A549 (cell line): ENCODE data around the gene MADD. TPM values are rescaled to one million over a fixed set of nuclear protein-coding genes. Genes with fewer than 3 reads are reported as not detected.
"Not testable (repeated sequence)": the region's sequence is repeated elsewhere in the genome, so short reads cannot be mapped to it uniquely, and the experiment has no call there.

ENCODE experiments used
- ATAC-seq, 2 experiments: fragments of 200-7000 bp in 1 of 2; fragments of >200 bp in 1 of 2; cut with Nextera tagmentation in 1 of 2; cut with Tn5 transposase in 1 of 2; 3 replicates each; pipeline versions ENCODE4 v1.8.0 to v1.9.1; 2018 to 2020; ENCODE audit warnings: mild to moderate bottlenecking in 1 of 2, moderate library complexity in 1 of 2
- CTCF ChIA-PET: fragments of 300-600 bp; sonication (Branson Sonifier 250); formaldehyde crosslinking; extraction: SDS; loops from one replicate; lab custom pipeline; 2021; ENCODE audit warnings: antibody characterized with exemption, inconsistent platforms; lab: Yijun Ruan, JAX
- POLR2A ChIA-PET: fragments of 350-600 bp; formaldehyde crosslinking; extraction: SDS; loops from one replicate; lab custom pipeline; 2021; ENCODE audit warnings: antibody characterized with exemption, inconsistent platforms; lab: Yijun Ruan, JAX
- DNase-seq, 2 experiments: peaks; one replicate each; pipeline versions ENCODE4 v3.0.0 to v3.0.0-alpha.2; 2011 to 2016; ENCODE audit warnings: low read depth in 1 of 2, low spot score in 1 of 2
- FAIRE-seq: peaks from 2 replicates; lab custom pipeline; 2011; peaks lifted over from hg19 to GRCh38; lab: Jason Lieb, UNC
- H3K27ac ChIP-seq, 2 experiments: fragments of >200 bp; sonication (Bioruptor Twin); formaldehyde crosslinking; 3 replicates each; pipeline ENCODE4 v1.5.1; 2016 to 2017
- H3K4me1 ChIP-seq: fragments of >200 bp; sonication (Bioruptor Twin); formaldehyde crosslinking; 3 replicates; pipeline ENCODE4 v1.6.1; 2016
- H3K4me2 ChIP-seq: fragments of >200 bp; sonication (Bioruptor Twin); formaldehyde crosslinking; 3 replicates; pipeline ENCODE4 v1.6.1; 2016
- H3K4me3 ChIP-seq: fragments of >200 bp; sonication (Bioruptor Twin); formaldehyde crosslinking; 3 replicates; pipeline ENCODE4 v1.5.1; 2016
- H3K9me3 ChIP-seq: fragments of >200 bp; sonication (Bioruptor Twin); formaldehyde crosslinking; 3 replicates; pipeline ENCODE4 v1.6.1; 2016
- CBX8 ChIP-seq: fragments of 200-600 bp; sonication (generic); IDR thresholded peaks from 2 replicates; pipeline ENCODE4 v1.6.1; 2016
- CHD4 ChIP-seq: fragments of 200-600 bp; sonication (generic); IDR thresholded peaks from 2 replicates; pipeline ENCODE4 v1.6.1; 2016; ENCODE audit warnings: antibody characterized with exemption, mild to moderate bottlenecking, borderline replicate concordance
- EHF ChIP-seq: fragments of 250-450 bp; sonication (Bioruptor Pico); IDR thresholded peaks from 2 replicates; pipeline ENCODE4 v1.5.0; 2020; ENCODE audit warnings: mild to moderate bottlenecking
- ESRRA ChIP-seq: fragments of 150-350 bp; IDR thresholded peaks from 2 replicates; pipeline ENCODE4 v1.6.1; 2014; ENCODE audit warnings: mild to moderate bottlenecking, low read length, borderline replicate concordance
- FOSB ChIP-seq: fragments of 250-450 bp; sonication (Bioruptor Pico); IDR thresholded peaks from 2 replicates; pipeline ENCODE4 v1.5.0; 2020; ENCODE audit warnings: mild to moderate bottlenecking, moderate library complexity
- FOSL2 ChIP-seq, 2 experiments: fragments of 450-650 bp in 1 of 2; fragments of >200 bp in 1 of 2; sonication (Bioruptor Twin) in 1 of 2; formaldehyde crosslinking; IDR thresholded peaks; 2 replicates each; pipeline versions ENCODE4 v1.5.0 to v1.6.1; 2016 to 2020; ENCODE audit warnings: mild to moderate bottlenecking in 1 of 2, moderate library complexity in 1 of 2
- GATA3 ChIP-seq: IDR thresholded peaks from 2 replicates; pipeline ENCODE4 v1.6.1; 2012; ENCODE audit warnings: borderline replicate concordance
- HDAC2 ChIP-seq: fragments of 200-600 bp; sonication (generic); IDR thresholded peaks from 2 replicates; pipeline ENCODE4 v1.6.1; 2016
- HEYL ChIP-seq: fragments of 250-450 bp; sonication (Bioruptor Pico); IDR thresholded peaks from 2 replicates; pipeline ENCODE4 v1.8.0; 2021; ENCODE audit warnings: mild to moderate bottlenecking, moderate library complexity
- HOXB13 ChIP-seq: fragments of 250-450 bp; sonication (Bioruptor Pico); IDR thresholded peaks from 2 replicates; pipeline ENCODE4 v1.5.0; 2020; ENCODE audit warnings: low read depth, mild to moderate bottlenecking, moderate library complexity
- JUNB ChIP-seq: fragments of >200 bp; sonication (Bioruptor Twin); formaldehyde crosslinking; IDR thresholded peaks from 2 replicates; pipeline ENCODE4 v1.6.1; 2016
- KDM1A ChIP-seq: fragments of 200-600 bp; sonication (generic); IDR thresholded peaks from 2 replicates; pipeline ENCODE4 v1.6.1; 2016; ENCODE audit warnings: low read depth, mild to moderate bottlenecking
- PHF8 ChIP-seq: fragments of 200-600 bp; sonication (generic); IDR thresholded peaks from 2 replicates; pipeline ENCODE4 v1.6.1; 2016; ENCODE audit warnings: low read depth, mild to moderate bottlenecking, antibody characterized with exemption, moderate library complexity, borderline replicate concordance
- POLR2A ChIP-seq: IDR thresholded peaks from 2 replicates; pipeline ENCODE4 v1.6.1; 2012; ENCODE audit warnings: mild to moderate bottlenecking, low read length
- RAD21 ChIP-seq, 2 experiments: fragments of >200 bp in 1 of 2; sonication (Bioruptor Twin) in 1 of 2; formaldehyde crosslinking in 1 of 2; IDR thresholded peaks in 1 of 2; conservative IDR thresholded peaks in 1 of 2; 2 replicates in 1 of 2; 3 replicates in 1 of 2; pipeline ENCODE4 v1.6.1; 2012 to 2018; ENCODE audit warnings: inconsistent platforms in 1 of 2
- RARB ChIP-seq: fragments of 250-450 bp; sonication (Bioruptor Pico); IDR thresholded peaks from 2 replicates; pipeline ENCODE4 v1.8.0; 2021; ENCODE audit warnings: mild to moderate bottlenecking, moderate library complexity
- RCOR1 ChIP-seq: fragments of 150-350 bp; IDR thresholded peaks from 2 replicates; pipeline ENCODE4 v1.6.1; 2014; ENCODE audit warnings: antibody characterized with exemption, low read length, low read depth
- RFX5 ChIP-seq: fragments of 450-650 bp; IDR thresholded peaks from 2 replicates; pipeline ENCODE4 v1.7.1; 2014; ENCODE audit warnings: antibody characterized with exemption, mild to moderate bottlenecking, moderate library complexity
- SREBF2 ChIP-seq: fragments of 450-650 bp; IDR thresholded peaks from 2 replicates; pipeline ENCODE4 v1.6.1; 2014; ENCODE audit warnings: mild to moderate bottlenecking, moderate library complexity
- TP53 ChIP-seq: fragments of 250-450 bp; sonication (Bioruptor Pico); IDR thresholded peaks from 2 replicates; pipeline ENCODE4 v1.5.0; 2021; ENCODE audit warnings: mild to moderate bottlenecking, moderate library complexity
- ZC3H11A ChIP-seq: fragments of 450-650 bp; IDR thresholded peaks from 2 replicates; pipeline ENCODE4 v1.6.1; 2014; ENCODE audit warnings: antibody characterized with exemption, mild to moderate bottlenecking
- ZFP36 ChIP-seq: fragments of 450-650 bp; IDR thresholded peaks from 2 replicates; pipeline ENCODE4 v1.6.1; 2014; ENCODE audit warnings: borderline replicate concordance; ENCODE audit not compliant: partially characterized antibody
- WGBS: methylation state at CpG from one replicate; pipeline ENCODE4 v1.1.6; 2017; ENCODE audit errors: missing lambda C conversion rate; 5-methylcytosine and 5-hydroxymethylcytosine counted together
- polyA plus RNA-seq, 4 experiments: library from polyadenylated mRNA; depleted of rRNA in 3 of 4; stranded (reverse); fragments of >200 nt; fragmentation: RNase III in 1 of 4; extraction: RNeasy Plus Mini Kit Qiagen cat#74134 plus additional on column Dnase treatment in 1 of 4; gene quantifications; 2 replicates in 3 of 4; 3 replicates in 1 of 4; pipeline ENCODE4 v1.2.3, GENCODE V29; 2011 to 2017
- TF ChIP-seq, protein P1 (sequence below): fragments of >200 bp; sonication (Bioruptor Twin); formaldehyde crosslinking; IDR thresholded peaks from 3 replicates; pipeline ENCODE4 v1.6.1; 2016
- TF ChIP-seq, protein P2 (sequence below): fragments of 450-650 bp; IDR thresholded peaks from 2 replicates; pipeline ENCODE4 v1.6.1; 2014; ENCODE audit warnings: antibody characterized with exemption

Gene MADD
- polyA plus RNA-seq, 2 of the 4 experiments (the other 2 are of a cell fraction) = 16.7 to 25.2 TPM

DNA sequence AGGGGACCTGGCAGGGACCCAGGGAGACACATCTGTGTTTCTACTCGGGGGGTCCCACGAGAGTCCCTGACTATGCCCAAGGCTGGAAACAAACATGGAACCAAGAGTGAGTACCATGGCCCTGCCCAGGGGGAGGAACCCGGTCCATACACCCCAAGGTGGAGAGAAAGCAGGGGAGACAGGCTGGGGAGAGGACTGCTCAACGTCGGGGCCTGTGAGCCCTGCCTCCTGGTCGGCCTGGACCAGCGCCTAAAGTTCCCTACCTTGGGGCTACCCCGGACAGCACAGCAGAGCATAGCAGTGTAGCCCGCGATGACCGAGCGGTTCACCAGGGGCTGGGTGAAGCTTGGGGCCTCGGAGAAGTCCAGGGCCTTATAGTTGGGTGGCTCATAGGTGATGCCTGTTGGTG, 62.4 kb downstream of the MADD start (continued):
- TF ChIP-seq, protein P1, sequence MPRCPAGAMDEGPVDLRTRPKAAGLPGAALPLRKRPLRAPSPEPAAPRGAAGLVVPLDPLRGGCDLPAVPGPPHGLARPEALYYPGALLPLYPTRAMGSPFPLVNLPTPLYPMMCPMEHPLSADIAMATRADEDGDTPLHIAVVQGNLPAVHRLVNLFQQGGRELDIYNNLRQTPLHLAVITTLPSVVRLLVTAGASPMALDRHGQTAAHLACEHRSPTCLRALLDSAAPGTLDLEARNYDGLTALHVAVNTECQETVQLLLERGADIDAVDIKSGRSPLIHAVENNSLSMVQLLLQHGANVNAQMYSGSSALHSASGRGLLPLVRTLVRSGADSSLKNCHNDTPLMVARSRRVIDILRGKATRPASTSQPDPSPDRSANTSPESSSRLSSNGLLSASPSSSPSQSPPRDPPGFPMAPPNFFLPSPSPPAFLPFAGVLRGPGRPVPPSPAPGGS = no peak
- TF ChIP-seq RARB (CRISPR knock-in tag) = no peak
- TF ChIP-seq HEYL (CRISPR knock-in tag) = no peak
- TF ChIP-seq RCOR1 = no peak
- TF ChIP-seq SREBF2 = no peak
- TF ChIP-seq CHD4 = no peak
- TF ChIP-seq, protein P2, sequence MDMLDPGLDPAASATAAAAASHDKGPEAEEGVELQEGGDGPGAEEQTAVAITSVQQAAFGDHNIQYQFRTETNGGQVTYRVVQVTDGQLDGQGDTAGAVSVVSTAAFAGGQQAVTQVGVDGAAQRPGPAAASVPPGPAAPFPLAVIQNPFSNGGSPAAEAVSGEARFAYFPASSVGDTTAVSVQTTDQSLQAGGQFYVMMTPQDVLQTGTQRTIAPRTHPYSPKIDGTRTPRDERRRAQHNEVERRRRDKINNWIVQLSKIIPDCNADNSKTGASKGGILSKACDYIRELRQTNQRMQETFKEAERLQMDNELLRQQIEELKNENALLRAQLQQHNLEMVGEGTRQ = no peak
- no peak for TF ChIP-seq JUNB
- no peak for TF ChIP-seq EHF
- no peak for TF ChIP-seq TP53 (CRISPR knock-in tag)
- TF ChIP-seq GATA3 = no peak

DNA sequence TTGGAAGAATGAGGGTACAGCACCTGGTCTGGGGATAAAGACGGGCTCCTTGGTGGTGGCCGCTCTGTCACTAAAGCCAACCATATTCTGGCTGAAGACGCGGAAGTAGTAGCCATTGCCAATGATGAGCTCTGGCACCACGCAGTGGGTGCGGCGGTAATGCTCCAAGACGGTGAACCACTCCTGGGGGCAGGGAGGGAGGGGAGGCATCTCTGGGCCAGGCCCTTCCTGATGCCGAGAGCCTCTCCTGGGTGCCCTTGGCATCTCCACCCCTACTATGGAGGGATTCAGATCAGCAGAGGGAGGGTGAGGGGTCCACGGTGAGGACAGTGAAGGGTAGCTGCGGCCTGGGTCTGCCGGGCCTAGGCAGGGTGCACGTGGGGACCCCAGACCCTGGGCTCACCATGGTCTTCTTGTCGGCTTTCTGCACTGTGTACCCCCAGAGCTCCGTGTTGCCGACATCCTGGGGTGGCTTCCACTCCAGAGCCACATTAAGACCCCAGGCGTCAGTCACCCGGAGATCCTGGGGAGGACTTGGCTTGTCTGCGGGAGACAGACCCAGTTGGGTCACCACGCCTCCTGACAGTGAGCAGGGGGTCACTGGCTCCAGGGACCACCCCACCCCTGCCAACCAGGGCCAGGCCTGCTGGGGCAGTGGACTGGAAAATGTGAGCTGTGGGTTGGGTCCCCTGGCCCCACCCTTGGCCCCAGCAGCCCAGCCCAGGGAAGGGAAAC, 63.0 kb downstream of the MADD start:
- no peak for DNase-seq
- 92% methylated on average over 14 of the region's 20 CpGs for WGBS
- no peak overlapping the region for H3K4me2 ChIP-seq
- no peak for TF ChIP-seq SREBF2
- no peak for TF ChIP-seq ESRRA
- no peak for TF ChIP-seq PHF8
- no peak for TF ChIP-seq POLR2A
- no peak for TF ChIP-seq RFX5
- no peak for TF ChIP-seq JUNB
- no peak for TF ChIP-seq KDM1A
- TF ChIP-seq, all 56 proteins: peak for 0
- ChIA-PET CTCF (interaction anchor here (0.6 to 2.7 kb wide), 7 partner anchors 16 to 1413 kb away, joined by 3 to 16 read pairs (median 3); no protein-coding TSS in a partner anchor), POLR2A (no interaction called here)
- Histone ChIP-seq H3K4me1 (peaks cover 10% of the 10 kb centered on the region; the same call in 2 of the 3 replicates), H3K9me3 (no peaks in the 10 kb centered on the region), H3K4me3 (no peak overlapping the region), H3K27ac (no peak overlapping the region)
- ATAC-seq (no peak), FAIRE-seq (no peak)

DNA sequence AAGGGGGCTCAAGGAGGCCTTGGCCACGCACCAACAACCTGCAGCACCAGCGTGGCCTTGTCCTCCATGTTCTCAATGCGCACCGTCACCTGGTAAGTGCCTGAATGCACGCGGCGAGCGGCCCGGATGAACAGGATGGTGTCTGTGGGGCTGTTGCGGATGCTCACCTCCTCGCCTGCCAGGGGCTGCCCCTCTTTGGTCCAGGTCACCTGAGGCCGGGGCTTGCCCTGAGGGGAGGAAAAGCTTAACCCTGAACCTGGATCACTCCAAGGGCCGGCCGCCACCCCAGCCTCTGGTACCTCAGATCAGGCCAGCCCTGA, 63.6 kb downstream of the MADD start:
- H3K9me3 ChIP-seq = no peaks in the 10 kb centered on the region
- H3K4me3 ChIP-seq = no peak overlapping the region
- no peak for ATAC-seq
- no peak overlapping the region for H3K4me2 ChIP-seq
- H3K27ac ChIP-seq = no peak overlapping the region
- 95% methylated on average over 11 of the region's 14 CpGs for WGBS
- no peak for FAIRE-seq
- ChIA-PET POLR2A (no interaction called here), CTCF (interaction anchor here (0.6 to 2.7 kb wide), 9 partner anchors 17 to 1413 kb away, joined by 3 to 16 read pairs (median 3); partner anchors contain the start of gene NR1H3)
- H3K4me1 ChIP-seq = peaks cover 10% of the 10 kb centered on the region; the same call in 2 of the 3 replicates
- DNase-seq = no peak
- TF ChIP-seq GATA3 (no peak), ESRRA (no peak), HOXB13 (CRISPR knock-in tag) (no peak), CBX8 (no peak), HDAC2 (no peak), RAD21 (conservative IDR thresholded peaks at IDR 0.05 in 1 of 2, IDR thresholded peaks at IDR 0.05 in 1 of 2) (no peak)

DNA sequence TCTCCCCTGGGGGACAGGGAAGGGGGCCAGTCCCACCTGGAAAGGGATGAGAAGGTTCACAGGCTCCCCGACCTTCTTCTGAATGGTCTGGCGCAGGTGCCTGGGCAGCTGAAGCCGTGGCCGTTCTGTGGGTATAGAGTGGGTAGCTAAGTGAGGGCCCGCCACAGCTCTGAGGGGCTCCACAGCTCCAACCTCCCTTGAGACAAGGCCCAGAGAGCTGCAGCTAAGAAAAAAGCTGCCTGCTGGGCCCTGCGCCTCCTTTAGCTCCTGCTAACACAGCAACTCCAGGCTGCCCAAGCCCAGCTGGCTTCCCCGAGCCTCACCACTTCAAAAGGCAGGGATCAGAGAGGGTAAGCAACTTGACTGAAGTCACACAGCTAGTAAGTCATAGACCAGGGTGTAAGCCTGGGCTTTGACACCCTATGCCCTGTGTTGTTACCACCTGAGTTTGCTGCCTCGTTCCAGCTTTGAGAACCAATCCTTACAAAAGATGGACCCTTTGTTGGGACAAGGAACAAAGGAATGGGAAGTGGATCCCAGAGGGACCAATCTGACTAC, 64.0 kb downstream of the MADD start:
- no peak overlapping the region for H3K4me2 ChIP-seq
- no peak overlapping the region for H3K27ac ChIP-seq
- no peak for DNase-seq
- ChIA-PET POLR2A (no interaction called here), CTCF (interaction anchor here (0.6 to 2.7 kb wide), 10 partner anchors 10 to 1414 kb away, joined by 3 to 16 read pairs (median 3); partner anchors contain the start of gene NR1H3)
- H3K4me1 ChIP-seq = peaks cover 10% of the 10 kb centered on the region; the same call in 2 of the 3 replicates
- no peak for ATAC-seq
- H3K4me3 ChIP-seq = no peak overlapping the region
- no peak for FAIRE-seq
- TF ChIP-seq CBX8 (no peak), SREBF2 (no peak), ZFP36 (peak; percentile 71), FOSB (CRISPR knock-in tag) (no peak), FOSL2 (IDR thresholded peaks at IDR 0.05) (no peak), FOSL2 (CRISPR knock-in tag; IDR thresholded peaks at IDR 0.05) (no peak), ZC3H11A (no peak)
- no peaks in the 10 kb centered on the region for H3K9me3 ChIP-seq
- WGBS = 86% methylated on average over 6 of the region's 8 CpGs

DNA sequence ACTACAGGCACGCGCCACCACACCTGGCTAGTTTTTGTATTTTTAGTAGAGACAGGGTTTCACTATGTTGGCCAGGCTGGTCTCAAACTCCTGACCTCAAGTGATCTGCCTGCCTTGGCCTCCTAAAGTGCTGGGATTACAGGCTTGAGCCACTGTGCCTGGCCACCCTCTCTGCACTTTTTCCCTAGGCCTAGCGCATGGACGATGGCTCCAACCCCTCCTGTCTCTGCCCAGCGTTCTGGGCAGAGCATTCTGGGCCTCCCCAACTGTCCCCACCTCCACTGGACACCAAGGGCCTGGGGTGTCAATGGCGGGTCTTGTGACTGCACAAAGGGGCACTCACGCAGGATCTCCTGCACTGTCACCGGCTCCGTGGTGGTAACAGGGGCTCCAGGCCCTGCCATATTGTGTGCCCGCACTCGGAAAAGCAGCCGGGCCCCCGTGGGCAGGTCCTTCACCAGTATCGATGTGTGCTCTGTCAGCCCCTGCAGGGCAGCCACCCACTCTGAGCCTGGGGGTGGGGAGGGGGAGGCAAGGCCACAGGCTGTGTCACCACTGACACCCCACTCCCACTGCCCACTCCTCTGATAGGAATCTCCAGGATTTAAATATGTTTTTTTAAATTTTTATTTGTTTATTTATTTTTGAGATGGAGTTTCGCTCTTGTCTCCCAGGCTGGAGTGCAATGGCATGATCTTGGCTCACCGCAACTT, 64.9 kb downstream of the MADD start:
- H3K4me1 ChIP-seq, H3K4me2 ChIP-seq, POLR2A ChIA-PET, DNase-seq, H3K9me3 ChIP-seq, FAIRE-seq, H3K4me3 ChIP-seq, ATAC-seq, H3K27ac ChIP-seq: not testable (repeated sequence)
- 88% methylated on average over 16 of the region's 16 CpGs for WGBS
- CTCF ChIA-PET = interaction anchor here (0.8 to 2.9 kb wide), 7 partner anchors 9 to 101 kb away, joined by 3 to 16 read pairs (median 4); no protein-coding TSS in a partner anchor
